ENCODE data around the gene SKAP1.

- TF ChIP-seq CTCF (conservative IDR thresholded peaks at IDR 0.05) (no peak), ZFX (IDR thresholded peaks at IDR 0.05) (no peak)
Observed at GRCh38 chr17:48125829-48126531, 304.0 kb downstream of the SKAP1 start.

Measured in C4-2B (cell line).